IPS-18c (cell line): ENCODE measurements around the gene RAB3GAP2.
"Not testable (repeated sequence)": the region's sequence is repeated elsewhere in the genome, so short reads cannot be mapped to it uniquely, and the experiment has no call there.

Experiments used
- H3K4me3 ChIP-seq: 2 replicates; pipeline ENCODE4 v1.7.0; 2013; ENCODE audit warnings: low read depth, mild to moderate bottlenecking, low read length, moderate library complexity; ENCODE audit not compliant: insufficient read depth
- H3K9me3 ChIP-seq: one replicate; pipeline ENCODE4 v1.6.1; 2013; ENCODE audit warnings: mild to moderate bottlenecking, low read length, moderate library complexity; ENCODE audit not compliant: control insufficient read depth, insufficient read depth

The RAB3GAP2 gene

GRCh38 chr1:220251272-220251671 is 21.0 kb downstream of the RAB3GAP2 start:
- peaks cover 20% of the 10 kb centered on the region for H3K9me3 ChIP-seq
- no peak overlapping the region for H3K4me3 ChIP-seq

GRCh38 chr1:220250681-220251080 is 21.6 kb downstream of the RAB3GAP2 start:
- Histone ChIP-seq H3K4me3 (no peak overlapping the region), H3K9me3 (peaks cover 20% of the 10 kb centered on the region)

GRCh38 chr1:220249522-220249921 is 22.7 kb downstream of the RAB3GAP2 start:
- Histone ChIP-seq H3K9me3 (peaks cover 20% of the 10 kb centered on the region), H3K4me3 (no peak overlapping the region)

GRCh38 chr1:220248715-220249265 is 23.5 kb downstream of the RAB3GAP2 start:
- not testable (repeated sequence) for H3K4me3 ChIP-seq
- peaks cover 20% of the 10 kb centered on the region for H3K9me3 ChIP-seq

GRCh38 chr1:220245900-220246299 is 26.4 kb downstream of the RAB3GAP2 start:
- H3K9me3 ChIP-seq, result peaks cover 17% of the 10 kb centered on the region
- not testable (repeated sequence) for H3K4me3 ChIP-seq

GRCh38 chr1:220243947-220244346 is 28.3 kb downstream of the RAB3GAP2 start:
- Histone ChIP-seq H3K4me3 (no peak overlapping the region), H3K9me3 (peaks cover 5% of the 10 kb centered on the region)

- Histone ChIP-seq H3K4me3 (no peak overlapping the region), H3K9me3 (no peaks in the 10 kb centered on the region)
Observed at GRCh38 chr1:220241072-220241663, 31.1 kb downstream of the RAB3GAP2 start.

- Histone ChIP-seq H3K9me3 (no peaks in the 10 kb centered on the region), H3K4me3 (no peak overlapping the region)
Observed at GRCh38 chr1:220239966-220240365, 32.3 kb downstream of the RAB3GAP2 start.

GRCh38 chr1:220239213-220239612 is 33.0 kb downstream of the RAB3GAP2 start:
- Histone ChIP-seq H3K4me3 (no peak overlapping the region), H3K9me3 (no peaks in the 10 kb centered on the region)

GRCh38 chr1:220236278-220236677 is 36.0 kb downstream of the RAB3GAP2 start:
- not testable (repeated sequence) for H3K9me3 ChIP-seq, H3K4me3 ChIP-seq

- Histone ChIP-seq H3K9me3 (no peaks in the 10 kb centered on the region), H3K4me3 (no peak overlapping the region)
Observed at GRCh38 chr1:220235462-220235861, 36.8 kb downstream of the RAB3GAP2 start.

GRCh38 chr1:220233927-220234326 is 38.3 kb downstream of the RAB3GAP2 start:
- Histone ChIP-seq H3K4me3 (no peak overlapping the region), H3K9me3 (no peaks in the 10 kb centered on the region)

- Histone ChIP-seq H3K4me3 (no peak overlapping the region), H3K9me3 (no peaks in the 10 kb centered on the region)
Observed at GRCh38 chr1:220229771-220230170, 42.5 kb downstream of the RAB3GAP2 start.

- Histone ChIP-seq H3K4me3 (no peak overlapping the region), H3K9me3 (no peaks in the 10 kb centered on the region)
Observed at GRCh38 chr1:220227393-220227792, 44.9 kb downstream of the RAB3GAP2 start.

- H3K4me3 ChIP-seq, result no peak overlapping the region
Observed at GRCh38 chr1:220226752-220227151, 45.5 kb downstream of the RAB3GAP2 start.

GRCh38 chr1:220225957-220226356 is 46.3 kb downstream of the RAB3GAP2 start:
- Histone ChIP-seq H3K4me3 (no peak overlapping the region), H3K9me3 (no peaks in the 10 kb centered on the region)

More at GRCh38 chr1:220226752-220227151, 45.5 kb downstream of the RAB3GAP2 start:
- H3K9me3 ChIP-seq, result no peaks in the 10 kb centered on the region

- Histone ChIP-seq H3K9me3 (no peaks in the 10 kb centered on the region), H3K4me3 (no peak overlapping the region)
Observed at GRCh38 chr1:220224611-220225124, 47.6 kb downstream of the RAB3GAP2 start.

- no peaks in the 10 kb centered on the region for H3K9me3 ChIP-seq
- no peak overlapping the region for H3K4me3 ChIP-seq
Observed at GRCh38 chr1:220224033-220224432, 48.2 kb downstream of the RAB3GAP2 start.

- Histone ChIP-seq H3K4me3 (no peak overlapping the region), H3K9me3 (no peaks in the 10 kb centered on the region)
Observed at GRCh38 chr1:220222939-220223338, 49.3 kb downstream of the RAB3GAP2 start.
